Measurements from ENCODE around the gene GNPDA1.

The GNPDA1 gene

GRCh38 chr5:142020122-142020659, 7.4 kb upstream of the GNPDA1 start:
- DNase-seq, result no peak

GRCh38 chr5:142017832-142018427, 5.1 kb upstream of the GNPDA1 start:
- DNase-seq, result no peak

- no peak for DNase-seq
These were observed 3.7 kb upstream of the GNPDA1 start for GRCh38 chr5:142016556-142016955.

- no peak for DNase-seq
These were observed 3.1 kb upstream of the GNPDA1 start for GRCh38 chr5:142015781-142016533.

- no peak for DNase-seq
These were observed 2.2 kb upstream of the GNPDA1 start for GRCh38 chr5:142014911-142015584.

- no peak for DNase-seq
These were observed 1.1 kb upstream of the GNPDA1 start for GRCh38 chr5:142013734-142014521.

GRCh38 chr5:142012186-142012785, 541 bp downstream of the GNPDA1 start:
- no peak for DNase-seq

- no peak for DNase-seq
These were observed 1.1 kb downstream of the GNPDA1 start for GRCh38 chr5:142011572-142012185.

- no peak for DNase-seq
These were observed 2.9 kb downstream of the GNPDA1 start for GRCh38 chr5:142009886-142010285.

- DNase-seq, result no peak
These were observed 4.0 kb downstream of the GNPDA1 start for GRCh38 chr5:142008813-142009212.

GRCh38 chr5:142007237-142007544, 5.6 kb downstream of the GNPDA1 start:
- no peak for DNase-seq

GRCh38 chr5:142006363-142007236, 6.2 kb downstream of the GNPDA1 start:
- no peak for DNase-seq

GRCh38 chr5:142003266-142003800, 9.5 kb downstream of the GNPDA1 start:
- DNase-seq, result no peak

GRCh38 chr5:142000704-142001484, 11.9 kb downstream of the GNPDA1 start:
- no peak for DNase-seq

GRCh38 chr5:142000173-142000572, 12.7 kb downstream of the GNPDA1 start:
- no peak for DNase-seq

- no peak for DNase-seq
These were observed 15.4 kb downstream of the GNPDA1 start for GRCh38 chr5:141997358-141997960.

- DNase-seq, result no peak
These were observed 17.2 kb downstream of the GNPDA1 start for GRCh38 chr5:141995656-141996055.

GRCh38 chr5:141994511-141995136, 18.2 kb downstream of the GNPDA1 start:
- no peak for DNase-seq

GRCh38 chr5:141992349-141992963, 20.4 kb downstream of the GNPDA1 start:
- no peak for DNase-seq
